T-cell (primary cell): ENCODE data around the gene NAA35. TPM values are rescaled to one million over a fixed set of nuclear protein-coding genes. Genes with fewer than 3 reads are reported as not detected.

Experiments
- ATAC-seq, 4 experiments: fragments of 200-7000 bp in 3 of 4; fragments of 150-1000 bp in 1 of 4; cut with Tn5 transposase; replicated peaks in 1 of 4; 1 replicate in 3 of 4; 2 replicates in 1 of 4; pipeline ENCODE4 v1.10.0; 2021; ENCODE audit warnings: moderate library complexity in 3 of 4, mild to moderate bottlenecking in 2 of 4, moderate number of reproducible peaks in 1 of 4
- CTCF ChIA-PET, 2 donors: fragments of 300-600 bp; sonication (Branson Sonifier 250); formaldehyde crosslinking; loops; one replicate each; lab custom pipeline; 2022; ENCODE audit warnings: antibody characterized with exemption in 2 of 2; lab: Charles Lee
- POLR2A ChIA-PET, 2 donors: fragments of 300-600 bp; sonication (Branson Sonifier 250); formaldehyde crosslinking; loops; one replicate each; lab custom pipeline; 2022; ENCODE audit warnings: antibody characterized with exemption in 2 of 2; lab: Charles Lee
- DNase-seq, 35 experiments: peaks; one replicate each; pipeline versions ENCODE4 v3.0.0 to v3.0.0-alpha.2; 2013 to 2023
- H3K27ac ChIP-seq: one replicate; pipeline ENCODE4 v1.5.1; 2013; ENCODE audit warnings: low read length
- H3K27me3 ChIP-seq, 2 experiments: replicated peaks in 1 of 2; 1 replicate in 1 of 2; 2 replicates in 1 of 2; pipeline versions ENCODE4 v1.6.1 to v1.7.0; 2013; ENCODE audit warnings: low read length in 1 of 2, mixed read lengths in 1 of 2; ENCODE audit not compliant: control insufficient read depth in 2 of 2, insufficient read depth in 2 of 2; ENCODE audit errors: extremely low read depth in 1 of 2
- H3K36me3 ChIP-seq, 2 donors: 1 replicate in 1 of 2; 2 replicates in 1 of 2; pipeline versions ENCODE4 v1.6.1 to v1.7.0; 2013; ENCODE audit warnings: low read length in 1 of 2; ENCODE audit not compliant: control insufficient read depth in 2 of 2, insufficient read depth in 1 of 2; ENCODE audit errors: extremely low read depth in 1 of 2
- H3K4me1 ChIP-seq, 2 experiments: 1 replicate in 1 of 2; 2 replicates in 1 of 2; pipeline versions ENCODE4 v1.6.1 to v1.7.0; 2013; ENCODE audit warnings: low read length in 2 of 2, mixed read lengths in 1 of 2; ENCODE audit not compliant: insufficient read depth in 2 of 2, control insufficient read depth in 1 of 2; ENCODE audit errors: extremely low read depth in 1 of 2
- H3K4me3 ChIP-seq, 2 donors: 1 replicate in 1 of 2; 2 replicates in 1 of 2; pipeline versions ENCODE4 v1.5.1 to v1.7.0; 2013; ENCODE audit warnings: mild to moderate bottlenecking in 2 of 2, low read length in 1 of 2, moderate library complexity in 1 of 2; ENCODE audit not compliant: control insufficient read depth in 1 of 2; ENCODE audit errors: extremely low read depth in 1 of 2
- H3K9me3 ChIP-seq: 2 replicates; pipeline ENCODE4 v1.7.0; 2013
- H3K27ac Mint-ChIP-seq, 2 donors: one replicate each; pipeline ENCODE4 v1.8.0; 2020 to 2021; ENCODE audit warnings: mild to moderate bottlenecking in 2 of 2, mixed read lengths in 2 of 2
- H3K27me3 Mint-ChIP-seq, 2 donors: one replicate each; pipeline ENCODE4 v1.8.0; 2021 to 2022; ENCODE audit warnings: mixed read lengths in 2 of 2
- H3K36me3 Mint-ChIP-seq: one replicate; pipeline ENCODE4 v1.8.0; 2021; ENCODE audit warnings: mixed read lengths
- H3K4me1 Mint-ChIP-seq, 3 donors: one replicate each; pipeline ENCODE4 v1.8.0; 2020 to 2022; ENCODE audit warnings: mixed read lengths in 3 of 3, mild to moderate bottlenecking in 1 of 3
- H3K4me3 Mint-ChIP-seq, 3 donors: one replicate each; pipeline ENCODE4 v1.8.0; 2020 to 2022; ENCODE audit warnings: mild to moderate bottlenecking in 3 of 3, mixed read lengths in 3 of 3, moderate library complexity in 3 of 3
- H3K9me3 Mint-ChIP-seq, 3 donors: one replicate each; pipeline ENCODE4 v1.8.0; 2020 to 2022; ENCODE audit warnings: mixed read lengths in 3 of 3
- WGBS: methylation state at CpG from one replicate; pipeline ENCODE4 v1.1.5; 2013; ENCODE audit warnings: missing lambda C conversion rate; ENCODE audit not compliant: insufficient coverage; 5-methylcytosine and 5-hydroxymethylcytosine counted together
- total RNA-seq, 35 experiments: library from RNA in 6 of 35; stranded (reverse) in 6 of 35; fragments of 120-200 nt in 1 of 35; gene quantifications; one replicate each; pipeline versions ENCODE4 v1.2.1 to v1.2.4 and lab custom pipeline; 2013 to 2026

The NAA35 gene
- total RNA-seq, 5 donors from 2014 or later (not counting 1 experiment from before 2014, with no cell fraction given): 17.6 to 25.3 (median 24.3) TPM

DNA sequence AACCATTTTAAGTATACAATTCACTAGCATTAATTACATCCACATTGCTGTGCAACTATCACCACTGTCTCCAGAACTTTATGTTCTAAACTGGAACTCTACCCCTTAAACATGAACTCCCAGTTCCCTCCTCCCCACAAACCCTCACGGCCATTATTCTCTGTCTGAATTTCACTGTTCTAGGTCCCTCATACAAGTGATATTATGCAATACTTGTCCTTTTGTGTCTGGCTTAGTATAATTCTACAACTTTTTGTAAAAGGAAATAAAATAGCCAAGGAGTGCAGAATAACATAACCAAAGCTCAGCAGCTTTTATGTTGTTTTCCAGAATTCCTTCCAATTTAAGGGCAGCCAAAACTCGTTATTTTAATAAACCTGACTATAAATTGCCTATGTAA is 53.2 kb downstream of the NAA35 start:
- WGBS: no CpG with 5 or more reads among the region's 2 CpGs
- no peak overlapping the region for H3K4me3 ChIP-seq
- no peaks in the 10 kb centered on the region for H3K9me3 ChIP-seq
- H3K36me3 ChIP-seq: peaks cover 10 to 13% of the 10 kb centered on the region in 2 donors
- DNase-seq (no peak), ATAC-seq (no peak)
- CTCF ChIA-PET: no interaction called here
- no peak overlapping the region for H3K4me3 Mint-ChIP-seq
- H3K27ac ChIP-seq: no peak overlapping the region
- H3K27me3 Mint-ChIP-seq: no peaks in the 10 kb centered on the region
- peaks cover 61% of the 10 kb centered on the region for H3K36me3 Mint-ChIP-seq
- H3K4me1 ChIP-seq: no peaks in the 10 kb centered on the region
- POLR2A ChIA-PET: no interaction called here
- H3K9me3 Mint-ChIP-seq: no peaks in the 10 kb centered on the region
- H3K27me3 ChIP-seq: no peaks in the 10 kb centered on the region
- peaks cover 0 to 18% (median 5%) of the 10 kb centered on the region in 3 donors for H3K4me1 Mint-ChIP-seq
- no peak overlapping the region for H3K27ac Mint-ChIP-seq

DNA sequence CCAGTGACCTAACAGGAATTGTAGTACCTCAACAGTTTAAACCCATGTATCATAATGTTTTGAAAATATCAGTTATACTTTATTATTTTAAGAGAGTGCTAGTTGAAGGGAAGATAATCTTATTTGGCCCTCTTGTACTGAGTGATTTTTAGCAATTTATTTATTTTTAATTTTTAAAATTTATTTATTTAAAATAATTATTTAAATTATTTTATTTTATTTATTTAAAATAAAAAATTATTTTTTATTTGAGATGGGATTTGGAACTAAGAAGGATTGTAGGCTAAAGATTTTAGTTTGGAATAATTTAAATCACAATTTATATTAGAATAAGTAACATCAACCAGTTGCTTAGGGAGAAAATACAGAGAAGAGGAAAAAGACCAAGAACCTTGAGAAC is 54.2 kb downstream of the NAA35 start:
- Histone ChIP-seq H3K9me3 (no peaks in the 10 kb centered on the region), H3K4me1 (no peaks in the 10 kb centered on the region), H3K4me3 (no peak overlapping the region), H3K27ac (no peak overlapping the region), H3K36me3 (peaks cover 13% of the 10 kb centered on the region in 2 donors), H3K27me3 (no peaks in the 10 kb centered on the region)
- H3K27ac Mint-ChIP-seq: no peak overlapping the region
- ChIA-PET CTCF (no interaction called here), POLR2A (no interaction called here)
- H3K27me3 Mint-ChIP-seq: no peaks in the 10 kb centered on the region
- H3K9me3 Mint-ChIP-seq: no peaks in the 10 kb centered on the region
- peaks cover 0 to 18% (median 5%) of the 10 kb centered on the region in 3 donors for H3K4me1 Mint-ChIP-seq
- DNase-seq: no peak
- no peak overlapping the region for H3K4me3 Mint-ChIP-seq
- H3K36me3 Mint-ChIP-seq: peaks cover 60% of the 10 kb centered on the region
- ATAC-seq: no peak

DNA sequence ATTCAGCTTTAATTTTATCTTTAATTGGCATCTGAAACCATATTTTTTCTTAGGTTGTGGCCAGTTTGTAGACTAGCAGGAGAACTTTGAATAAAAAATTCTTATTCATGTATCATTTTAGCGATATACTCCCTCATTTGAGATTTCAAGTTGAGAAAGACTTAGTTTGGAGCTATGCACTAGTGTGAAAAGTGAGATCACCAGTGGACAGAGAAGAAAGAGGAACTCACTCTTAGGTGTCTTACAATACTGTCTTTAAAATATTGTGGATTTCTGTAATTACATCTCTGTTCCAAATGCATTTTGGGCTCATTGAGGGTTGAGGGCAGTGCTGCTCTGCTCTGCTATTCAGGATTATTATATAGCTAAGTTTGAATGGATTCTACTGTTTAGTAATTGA is 54.7 kb downstream of the NAA35 start:
- ATAC-seq: no peak
- Mint-ChIP-seq H3K4me1 (peaks cover 3 to 17% (median 9%) of the 10 kb centered on the region in 3 donors), H3K9me3 (no peaks in the 10 kb centered on the region), H3K36me3 (peaks cover 63% of the 10 kb centered on the region), H3K27me3 (no peaks in the 10 kb centered on the region), H3K27ac (no peak overlapping the region), H3K4me3 (no peak overlapping the region)
- DNase-seq: no peak
- no peaks in the 10 kb centered on the region for H3K27me3 ChIP-seq
- ChIA-PET POLR2A (interaction anchor here in 1 of 2 donors (0.7 kb wide), 1 partner anchor 49 kb away, joined by 3 read pairs; no protein-coding TSS in a partner anchor), CTCF (no interaction called here)
- no peaks in the 10 kb centered on the region for H3K4me1 ChIP-seq
- H3K9me3 ChIP-seq: no peaks in the 10 kb centered on the region
- no CpG with 5 or more reads among the region's 1 CpG for WGBS
- peaks cover 13% of the 10 kb centered on the region in 2 donors for H3K36me3 ChIP-seq
- H3K27ac ChIP-seq: no peak overlapping the region
- H3K4me3 ChIP-seq: no peak overlapping the region

DNA sequence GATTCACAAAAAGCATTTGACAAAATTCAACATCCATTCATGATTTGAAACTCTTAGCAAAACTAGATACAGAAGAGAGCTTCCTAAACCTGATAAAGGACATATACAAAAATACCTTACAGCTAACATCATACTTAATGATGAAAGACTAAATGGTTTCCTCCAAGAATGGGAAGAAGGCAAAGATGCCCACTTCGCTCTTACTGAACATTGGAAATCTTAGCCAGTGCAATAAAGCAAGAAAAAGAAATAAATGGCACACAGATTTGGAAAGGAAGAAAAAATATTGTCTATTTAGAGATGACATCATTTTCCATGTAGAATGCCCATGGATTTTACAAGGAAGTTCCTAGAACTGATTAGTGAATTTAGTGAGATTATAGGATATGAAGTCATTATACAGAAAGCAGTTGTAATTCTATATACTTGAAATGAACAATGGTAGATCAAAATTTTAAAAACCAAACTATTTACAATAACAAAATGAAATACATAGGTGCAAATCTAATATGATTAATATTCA is 64.4 kb downstream of the NAA35 start:
- DNase-seq (no peak), ATAC-seq (no peak)
- no peak overlapping the region for H3K27ac Mint-ChIP-seq
- H3K27ac ChIP-seq: no peak overlapping the region
- H3K9me3 Mint-ChIP-seq: peaks cover 0 to 10% (median 2%) of the 10 kb centered on the region in 3 donors
- POLR2A ChIA-PET: no interaction called here
- CTCF ChIA-PET: interaction anchor here in 1 of 2 donors (0.7 kb wide), 1 partner anchor 321 kb away, joined by 3 read pairs; no protein-coding TSS in a partner anchor
- no peaks in the 10 kb centered on the region for H3K27me3 ChIP-seq
- peaks cover 0 to 5% (median 2%) of the 10 kb centered on the region in 3 donors for H3K4me1 Mint-ChIP-seq
- H3K27me3 Mint-ChIP-seq: no peaks in the 10 kb centered on the region
- peaks cover 3% of the 10 kb centered on the region for H3K9me3 ChIP-seq
- peaks cover 0 to 41% of the 10 kb centered on the region in 2 donors for H3K36me3 ChIP-seq
- H3K36me3 Mint-ChIP-seq: peaks cover 79% of the 10 kb centered on the region
- WGBS: no CpG with 5 or more reads among the region's 1 CpG
- H3K4me3 Mint-ChIP-seq: no peak overlapping the region
- no peak overlapping the region for H3K4me3 ChIP-seq
- no peaks in the 10 kb centered on the region for H3K4me1 ChIP-seq

DNA sequence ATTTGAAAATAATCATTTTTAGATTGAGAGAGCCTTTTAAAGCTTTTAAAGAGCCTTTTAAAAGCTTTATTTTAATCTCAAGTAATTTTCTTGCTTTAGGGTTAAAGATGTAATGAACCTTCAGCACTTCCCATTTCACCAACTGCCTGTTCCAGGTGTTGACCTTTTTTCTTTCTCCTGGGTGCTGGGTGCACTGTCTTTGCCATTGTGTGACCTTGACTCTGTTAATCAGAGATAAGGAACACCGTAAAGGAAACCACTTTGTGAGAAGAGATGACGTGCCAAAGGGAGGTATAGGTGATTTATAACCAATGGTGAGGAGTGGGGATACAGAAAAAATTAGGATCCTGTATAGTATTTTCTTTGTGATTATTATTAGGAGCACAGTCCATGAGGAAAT is 68.2 kb downstream of the NAA35 start:
- no peak for ATAC-seq
- no peaks in the 10 kb centered on the region for H3K4me1 Mint-ChIP-seq

DNA sequence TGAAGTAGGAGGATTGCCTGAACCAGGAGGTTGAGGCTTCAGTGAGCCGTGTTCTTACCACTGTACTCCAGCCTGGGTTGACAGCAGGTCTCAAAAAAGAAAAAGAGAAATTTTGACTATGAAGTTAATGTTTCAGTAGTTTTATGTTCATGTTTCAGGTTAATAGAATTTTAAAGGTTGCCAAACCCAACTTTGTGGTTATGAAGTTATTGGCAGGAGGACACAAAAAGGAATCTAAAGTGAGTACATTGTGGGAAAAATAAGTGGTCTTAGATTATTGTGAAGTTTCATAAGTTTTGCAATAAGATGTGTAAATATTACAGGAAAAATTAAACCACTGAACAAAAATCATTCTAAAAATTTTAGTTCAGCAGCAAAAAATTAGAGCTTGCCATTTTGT is 79.8 kb downstream of the NAA35 start:
- DNase-seq (no peak), ATAC-seq (no peak)
- H3K27ac ChIP-seq: no peak overlapping the region
- H3K4me1 Mint-ChIP-seq: peaks cover 21 to 24% (median 23%) of the 10 kb centered on the region in 3 donors
- peaks cover 0 to 40% of the 10 kb centered on the region in 2 donors for H3K36me3 ChIP-seq
- H3K27me3 ChIP-seq: no peaks in the 10 kb centered on the region
- ChIA-PET CTCF (no interaction called here), POLR2A (no interaction called here)
- no CpG with 5 or more reads among the region's 1 CpG for WGBS
- H3K27ac Mint-ChIP-seq: peak overlapping the region in 1 of 2 donors; percentile 30
- no peak overlapping the region for H3K4me3 ChIP-seq
- no peaks in the 10 kb centered on the region for H3K27me3 Mint-ChIP-seq
- H3K4me1 ChIP-seq: peaks cover 3 to 10% of the 10 kb centered on the region in 2 experiments
- H3K9me3 ChIP-seq: no peaks in the 10 kb centered on the region
- H3K9me3 Mint-ChIP-seq: no peaks in the 10 kb centered on the region
- H3K36me3 Mint-ChIP-seq: peaks cover 65% of the 10 kb centered on the region
- no peak overlapping the region for H3K4me3 Mint-ChIP-seq

More for the DNA sequence above, 68.2 kb downstream of the NAA35 start:
- Histone ChIP-seq H3K9me3 (peaks cover 3% of the 10 kb centered on the region), H3K27ac (no peak overlapping the region), H3K27me3 (no peaks in the 10 kb centered on the region), H3K4me3 (no peak overlapping the region), H3K36me3 (peaks cover 0 to 46% of the 10 kb centered on the region in 2 donors), H3K4me1 (no peaks in the 10 kb centered on the region)
- Mint-ChIP-seq H3K36me3 (peaks cover 58% of the 10 kb centered on the region), H3K27ac (no peak overlapping the region), H3K9me3 (peaks cover 0 to 10% (median 2%) of the 10 kb centered on the region in 3 donors), H3K27me3 (no peaks in the 10 kb centered on the region), H3K4me3 (no peak overlapping the region)
- POLR2A ChIA-PET: interaction anchor here in 1 of 2 donors (0.7 kb wide), 1 partner anchor 11 kb away, joined by 3 read pairs; no protein-coding TSS in a partner anchor
- CTCF ChIA-PET: no interaction called here
- 100% methylated on average over 1 of the region's 2 CpGs for WGBS
- DNase-seq: no peak
